ENCODE measurements around the gene RFX5.
"Not testable (repeated sequence)": the region's sequence is repeated elsewhere in the genome, so short reads cannot be mapped to it uniquely, and the experiment has no call there.

The RFX5 gene

GRCh38 chr1:151356696-151357095 is 9.6 kb upstream of the RFX5 start:
- H3K4me2 ChIP-seq (ENCODE audit: low read depth, low read length, poor library complexity, severe bottlenecking) = no peak overlapping the region
- no peaks in the 10 kb centered on the region for H4K20me1 ChIP-seq (ENCODE audit: insufficient read depth, low read length, poor library complexity, severe bottlenecking)
- H3K4me3 ChIP-seq (ENCODE audit: low read length, poor library complexity, severe bottlenecking) = no peak overlapping the region
- TF ChIP-seq, protein P1, sequence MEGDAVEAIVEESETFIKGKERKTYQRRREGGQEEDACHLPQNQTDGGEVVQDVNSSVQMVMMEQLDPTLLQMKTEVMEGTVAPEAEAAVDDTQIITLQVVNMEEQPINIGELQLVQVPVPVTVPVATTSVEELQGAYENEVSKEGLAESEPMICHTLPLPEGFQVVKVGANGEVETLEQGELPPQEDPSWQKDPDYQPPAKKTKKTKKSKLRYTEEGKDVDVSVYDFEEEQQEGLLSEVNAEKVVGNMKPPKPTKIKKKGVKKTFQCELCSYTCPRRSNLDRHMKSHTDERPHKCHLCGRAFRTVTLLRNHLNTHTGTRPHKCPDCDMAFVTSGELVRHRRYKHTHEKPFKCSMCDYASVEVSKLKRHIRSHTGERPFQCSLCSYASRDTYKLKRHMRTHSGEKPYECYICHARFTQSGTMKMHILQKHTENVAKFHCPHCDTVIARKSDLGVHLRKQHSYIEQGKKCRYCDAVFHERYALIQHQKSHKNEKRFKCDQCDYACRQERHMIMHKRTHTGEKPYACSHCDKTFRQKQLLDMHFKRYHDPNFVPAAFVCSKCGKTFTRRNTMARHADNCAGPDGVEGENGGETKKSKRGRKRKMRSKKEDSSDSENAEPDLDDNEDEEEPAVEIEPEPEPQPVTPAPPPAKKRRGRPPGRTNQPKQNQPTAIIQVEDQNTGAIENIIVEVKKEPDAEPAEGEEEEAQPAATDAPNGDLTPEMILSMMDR (conservative IDR thresholded peaks at IDR 0.05; ENCODE audit: low read length) = no peak
- TF ChIP-seq EZH2phosphoT487 (IDR thresholded peaks at IDR 0.05; ENCODE audit: borderline replicate concordance) = no peak
- H3K27me3 ChIP-seq (ENCODE audit: insufficient read depth, low read length, poor library complexity, severe bottlenecking) = no peaks in the 10 kb centered on the region
- H2AFZ ChIP-seq (ENCODE audit: low read length) = 0 out of 2 replicates have a peak overlapping the region, but pooled peaks have one; percentile 41
- no peaks in the 10 kb centered on the region for H3K9me3 ChIP-seq (ENCODE audit: insufficient read depth, low read depth, low read length)
- H3F3A ChIP-seq (ENCODE audit: low read depth) = no peaks in the 10 kb centered on the region
- H3K9ac ChIP-seq (ENCODE audit: low read depth, low read length, poor library complexity, severe bottlenecking) = no peak overlapping the region
- no peaks in the 10 kb centered on the region for H3K4me1 ChIP-seq (ENCODE audit: insufficient read depth, low read length, poor library complexity, severe bottlenecking)
- H3K79me2 ChIP-seq (ENCODE audit: insufficient read depth, low read length) = no peaks in the 10 kb centered on the region
- H3K36me3 ChIP-seq (ENCODE audit: insufficient read depth, low read length) = no peaks in the 10 kb centered on the region
- no peaks in the 10 kb centered on the region for H3K9me2 ChIP-seq (replicated peaks; ENCODE audit: low read depth, low read length)

DNA sequence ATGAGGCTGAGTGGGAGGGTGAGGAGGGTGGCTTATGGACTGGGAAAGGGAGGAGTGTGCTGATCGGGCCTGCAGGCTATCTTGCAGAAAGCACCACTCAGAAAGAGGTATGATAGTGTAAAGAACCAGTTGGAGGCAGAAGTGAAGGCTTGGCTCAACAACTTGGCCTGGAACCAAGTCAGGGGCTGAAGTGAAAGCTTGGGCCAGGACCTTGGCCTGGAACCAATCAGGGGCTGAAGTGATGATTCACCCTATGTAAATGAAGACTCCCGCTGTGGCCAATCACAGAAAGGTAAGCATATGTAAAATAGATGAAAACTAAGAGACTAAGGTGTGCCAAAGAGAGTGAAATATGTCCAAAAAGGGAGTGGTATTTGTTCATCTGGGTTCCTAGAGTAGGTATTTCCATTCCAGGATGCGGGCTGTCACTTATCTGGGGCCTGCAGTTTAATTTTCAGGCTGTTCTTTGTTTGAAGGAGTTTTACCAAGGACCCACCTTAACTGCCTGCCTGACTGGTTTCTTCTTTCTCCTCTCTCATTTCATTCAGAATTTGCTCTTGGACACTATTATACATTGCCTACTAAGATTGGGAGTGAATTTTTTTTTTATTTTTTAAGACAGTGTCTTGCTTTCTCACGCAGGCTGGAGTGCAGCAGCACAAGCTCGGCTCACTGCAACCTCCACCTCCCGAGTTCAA is 5.1 kb upstream of the RFX5 start:
- TF ChIP-seq, protein P1 (conservative IDR thresholded peaks at IDR 0.05; ENCODE audit: low read length) = no peak
- no peak for TF ChIP-seq EZH2phosphoT487 (IDR thresholded peaks at IDR 0.05; ENCODE audit: borderline replicate concordance)
- H3K79me2 ChIP-seq (ENCODE audit: insufficient read depth, low read length) = no peaks in the 10 kb centered on the region
- no peaks in the 10 kb centered on the region for H3K9me2 ChIP-seq (replicated peaks; ENCODE audit: low read depth, low read length)
- H4K20me1 ChIP-seq (ENCODE audit: insufficient read depth, low read length, poor library complexity, severe bottlenecking) = no peaks in the 10 kb centered on the region
- no peak overlapping the region for H3K4me2 ChIP-seq (ENCODE audit: low read depth, low read length, poor library complexity, severe bottlenecking)
- no peak overlapping the region for H3K9ac ChIP-seq (ENCODE audit: low read depth, low read length, poor library complexity, severe bottlenecking)
- H3K9me3 ChIP-seq (ENCODE audit: insufficient read depth, low read depth, low read length) = no peaks in the 10 kb centered on the region
- no peaks in the 10 kb centered on the region for H3K27me3 ChIP-seq (ENCODE audit: insufficient read depth, low read length, poor library complexity, severe bottlenecking)
- H3K4me3 ChIP-seq (ENCODE audit: low read length, poor library complexity, severe bottlenecking) = no peak overlapping the region
- peaks cover 9% of the 10 kb centered on the region for H3K4me1 ChIP-seq (ENCODE audit: insufficient read depth, low read length, poor library complexity, severe bottlenecking)
- H2AFZ ChIP-seq (ENCODE audit: low read length) = no peak overlapping the region
- no peaks in the 10 kb centered on the region for H3F3A ChIP-seq (ENCODE audit: low read depth)
- no peaks in the 10 kb centered on the region for H3K36me3 ChIP-seq (ENCODE audit: insufficient read depth, low read length)

DNA sequence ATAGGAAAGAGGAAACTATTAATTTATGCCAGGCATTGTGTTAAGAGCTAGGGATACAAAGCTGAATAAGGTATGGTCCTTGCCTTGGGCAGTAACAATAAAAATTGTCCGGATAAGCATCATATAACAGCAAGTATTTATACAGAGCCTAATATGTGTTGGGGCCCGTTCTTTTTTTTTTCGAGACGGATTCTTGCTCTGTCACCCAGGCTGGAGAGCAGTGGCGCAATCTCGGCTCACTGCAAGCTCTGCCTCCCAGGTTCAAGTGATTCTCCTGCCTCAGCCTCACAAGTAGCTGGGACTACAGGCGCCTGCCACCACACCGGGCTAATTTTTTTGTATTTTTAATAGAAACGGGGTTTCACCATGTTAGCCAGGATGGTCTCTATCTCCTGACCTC is 3.3 kb upstream of the RFX5 start:
- H2AFZ ChIP-seq (ENCODE audit: low read length); H3F3A ChIP-seq (ENCODE audit: low read depth); H3K4me2 ChIP-seq (ENCODE audit: low read depth, low read length, poor library complexity, severe bottlenecking); H3K27me3 ChIP-seq (ENCODE audit: insufficient read depth, low read length, poor library complexity, severe bottlenecking); H3K9me2 ChIP-seq (replicated peaks; ENCODE audit: low read depth, low read length); H3K9ac ChIP-seq (ENCODE audit: low read depth, low read length, poor library complexity, severe bottlenecking); H3K36me3 ChIP-seq (ENCODE audit: insufficient read depth, low read length); H3K4me3 ChIP-seq (ENCODE audit: low read length, poor library complexity, severe bottlenecking); H3K9me3 ChIP-seq (ENCODE audit: insufficient read depth, low read depth, low read length): not testable (repeated sequence)
- peaks cover 11% of the 10 kb centered on the region for H4K20me1 ChIP-seq (ENCODE audit: insufficient read depth, low read length, poor library complexity, severe bottlenecking)
- H3K79me2 ChIP-seq (ENCODE audit: insufficient read depth, low read length) = peaks cover 14% of the 10 kb centered on the region
- H3K4me1 ChIP-seq (ENCODE audit: insufficient read depth, low read length, poor library complexity, severe bottlenecking) = peaks cover 16% of the 10 kb centered on the region
